AG04450 (cell line): ENCODE measurements around the gene ICAM1. TPM values are rescaled to one million over a fixed set of nuclear protein-coding genes. Genes with fewer than 3 reads are reported as not detected.

ENCODE experiments used
- CTCF ChIA-PET: fragments of 300-600, 350-600 bp; formaldehyde crosslinking; extraction: SDS; loops from one replicate; lab custom pipeline; 2022; ENCODE audit warnings: antibody characterized with exemption, inconsistent platforms; lab: Charles Lee
- POLR2A ChIA-PET: fragments of 350-600 bp; formaldehyde crosslinking; extraction: SDS; loops from one replicate; lab custom pipeline; 2021; ENCODE audit warnings: antibody characterized with exemption, inconsistent platforms; lab: Yijun Ruan, JAX
- DNase-seq: peaks from one replicate; pipeline ENCODE4 v3.0.0-alpha.2; 2011; ENCODE audit warnings: low read depth, low spot score
- H3K27ac ChIP-seq: one replicate; pipeline ENCODE4 v1.5.1; 2012; ENCODE audit warnings: low read depth, low read length, control low read depth
- H3K27me3 ChIP-seq: one replicate; pipeline ENCODE4 v1.6.0; 2012; ENCODE audit warnings: low read length; ENCODE audit not compliant: control insufficient read depth, insufficient read depth
- H3K4me3 ChIP-seq: 2 replicates; pipeline ENCODE4 v1.5.1; 2011; ENCODE audit warnings: mild to moderate bottlenecking, low read depth, low read length, control low read depth
- H3K9me3 ChIP-seq: 2 replicates; pipeline ENCODE4 v1.5.1; 2012; ENCODE audit warnings: low read length; ENCODE audit not compliant: control insufficient read depth, insufficient read depth
- CTCF ChIP-seq: IDR thresholded peaks from 2 replicates; pipeline ENCODE4 v1.5.1; 2011; ENCODE audit warnings: low read depth, low read length, control low read depth, inconsistent platforms
- polyA plus RNA-seq: library from polyadenylated mRNA; depleted of rRNA; stranded (reverse); fragments of >200 nt; gene quantifications from 2 replicates; pipeline ENCODE4 v1.2.3, GENCODE V29; 2011

Gene ICAM1
- polyA plus RNA-seq, 1 experiment: 40.4 TPM

DNA sequence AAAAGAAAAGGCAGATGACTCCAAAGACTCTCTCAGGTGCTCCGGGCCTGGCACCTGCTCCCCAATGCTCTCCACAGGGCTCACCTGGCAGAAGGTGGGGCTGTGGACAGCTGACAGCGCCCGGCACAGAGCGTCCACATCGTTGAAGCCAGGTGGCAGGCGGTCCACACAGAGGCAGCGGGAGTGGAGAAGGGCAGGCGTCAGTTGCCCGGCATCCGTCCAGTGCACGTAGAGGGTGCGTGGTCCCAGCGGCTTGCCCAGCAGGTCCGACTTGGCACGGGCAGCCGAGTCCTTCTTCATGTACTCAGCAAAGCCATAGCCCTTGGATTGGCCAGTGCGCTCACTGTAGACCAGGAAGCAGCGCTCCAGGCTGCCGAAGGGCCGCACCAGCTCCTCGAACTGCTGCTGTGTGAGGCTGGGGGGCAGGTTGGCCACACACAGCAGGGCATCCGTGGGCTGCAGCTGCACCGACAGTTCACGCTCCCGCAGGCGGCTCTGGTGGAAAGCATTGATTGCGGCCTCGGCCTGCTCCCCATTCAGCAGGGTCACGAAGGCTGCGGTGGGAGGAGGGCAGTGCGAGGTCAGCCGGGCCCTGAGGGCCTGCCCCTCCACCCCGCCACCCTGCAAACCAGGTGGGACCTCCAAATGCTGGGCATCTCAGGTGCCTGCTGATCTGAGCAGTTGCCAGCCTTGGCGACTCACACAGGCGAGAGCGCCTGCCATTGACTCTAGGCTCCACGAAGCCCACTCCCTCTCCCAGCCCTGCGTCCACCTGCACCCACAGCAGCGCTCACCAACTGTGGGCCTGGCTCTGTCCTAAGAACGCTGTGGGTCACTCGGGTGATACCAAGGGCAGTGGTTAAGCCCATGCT, 57.9 kb downstream of the ICAM1 start:
- no peak overlapping the region for H3K27ac ChIP-seq
- H3K9me3 ChIP-seq: no peaks in the 10 kb centered on the region; the same call in 1 of the 2 replicates
- ChIA-PET POLR2A (no interaction called here), CTCF (no interaction called here)
- no peak for DNase-seq
- H3K27me3 ChIP-seq: no peaks in the 10 kb centered on the region
- H3K4me3 ChIP-seq: no peak overlapping the region
- TF ChIP-seq CTCF: no peak

DNA sequence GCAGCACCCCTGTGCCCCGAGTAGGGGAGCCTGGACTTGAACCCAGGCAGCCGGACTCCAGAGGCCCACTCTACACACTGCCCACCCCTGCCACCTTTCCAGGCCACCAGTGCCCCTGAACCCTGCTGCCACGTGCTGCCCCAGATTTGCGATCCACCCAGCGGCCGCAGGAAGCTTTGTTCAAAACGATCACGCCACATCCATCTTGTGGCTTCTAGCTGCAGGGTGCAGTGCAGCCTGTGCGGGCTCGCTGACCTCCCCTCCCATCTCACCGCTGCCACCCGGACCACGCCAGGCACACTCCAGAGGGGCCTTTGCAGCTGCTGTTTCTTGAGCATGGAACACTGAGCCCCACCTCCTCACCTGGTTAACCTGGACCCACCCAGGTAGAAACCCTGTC, 58.6 kb downstream of the ICAM1 start:
- H3K9me3 ChIP-seq: no peaks in the 10 kb centered on the region; the same call in 1 of the 2 replicates
- CTCF ChIA-PET: interaction anchor here (0.9 kb wide), 1 partner anchor 20 kb away, joined by 4 read pairs; the partner anchor contains the start of gene ZGLP1
- TF ChIP-seq CTCF: no peak
- POLR2A ChIA-PET: interaction anchor here (0.9 kb wide), 1 partner anchor 13 kb away, joined by 3 read pairs; no protein-coding TSS in a partner anchor
- no peaks in the 10 kb centered on the region for H3K27me3 ChIP-seq
- DNase-seq: no peak
- no peak overlapping the region for H3K4me3 ChIP-seq
- no peak overlapping the region for H3K27ac ChIP-seq

GRCh38 chr19:10332158-10332964, 61.4 kb downstream of the ICAM1 start:
- H3K27me3 ChIP-seq: no peaks in the 10 kb centered on the region
- ChIA-PET CTCF (interaction anchor here (0.9 to 1.0 kb wide), 2 partner anchors 61 to 63 kb away, joined by 3 to 7 read pairs; partner anchors contain the start of gene ICAM1), POLR2A (interaction anchor here (1.7 to 3.5 kb wide), 2 partner anchors 15 to 42 kb away, joined by 9 to 25 read pairs; partner anchors contain the start of gene ICAM5)
- no peaks in the 10 kb centered on the region; the same call in 1 of the 2 replicates for H3K9me3 ChIP-seq
- no peak for DNase-seq
- H3K4me3 ChIP-seq: peak overlapping the region; percentile 89
- no peak overlapping the region for H3K27ac ChIP-seq
- 0 out of 2 replicates have a peak, but pooled peaks have one; percentile 10 for TF ChIP-seq CTCF

- Histone ChIP-seq H3K27ac (peak within 1 kb of the TSS; percentile 96), H3K4me3 (peak within 1 kb of the TSS; percentile 89), H3K27me3 (no peaks in the 10 kb centered on the region), H3K9me3 (no peaks in the 10 kb centered on the region; the same call in 1 of the 2 replicates)
- TF ChIP-seq CTCF: no peak; the same call in 1 of the 2 replicates
- POLR2A ChIA-PET: interaction anchor here (0.6 to 3.5 kb wide), 24 partner anchors 8 to 1188 kb away, joined by 3 to 25 read pairs (median 4); partner anchors contain the start of genes ICAM1, ICAM4, ICAM5 and TYK2
- CTCF ChIA-PET: interaction anchor here (0.6 to 1.9 kb wide), 5 partner anchors 54 to 402 kb away, joined by 3 to 7 read pairs (median 6); partner anchors contain the start of gene ICAM1
- peak; percentile 94 for DNase-seq
Observed at GRCh38 chr19:10332965-10333757, 62.2 kb downstream of the ICAM1 start, which contains the start of gene RAVER1. Gene RAVER1 (minus strand): TSS chr19:10333529. CDS start chr19:10333507, 22 bp downstream.
